ENCODE data around the gene LBR. TPM values are rescaled to one million over a fixed set of nuclear protein-coding genes. Genes with fewer than 3 reads are reported as not detected.
A peak's percentile ranks its signal among the peaks of the same experiment; 100 is the strongest.

Gene LBR
- total and polyA plus RNA-seq, 2 of the 4 experiments (the other 2 are of a cell fraction), result 21.3 to 24.9 TPM

GRCh38 chr1:225451840-225452515 lies 24.1 kb upstream of the LBR start:
- ChIA-PET POLR2A (ENCODE audit: unreplicated experiment) (no interaction called here), CTCF (no interaction called here)
- no peak for TF ChIP-seq CHD1 (IDR thresholded peaks at IDR 0.05; ENCODE audit: low read depth, low read length)
- TF ChIP-seq POLR2A (IDR thresholded peaks at IDR 0.05; ENCODE audit: low read depth, low read length), result no peak
- TF ChIP-seq MAZ (IDR thresholded peaks at IDR 0.05; ENCODE audit: borderline replicate concordance, low read depth, low read length), result no peak
- TF ChIP-seq RCOR1 (IDR thresholded peaks at IDR 0.05; ENCODE audit: insufficient replicate concordance, low read length), result no peak
- TF ChIP-seq MXI1 (IDR thresholded peaks at IDR 0.05; ENCODE audit: borderline replicate concordance, low read depth, low read length), result no peak
- no peak for TF ChIP-seq RAD21 (IDR thresholded peaks at IDR 0.05; ENCODE audit: low read length)
- TF ChIP-seq SMC3 (IDR thresholded peaks at IDR 0.05; ENCODE audit: low read depth, low read length), result no peak
- no peak for TF ChIP-seq RFX5 (IDR thresholded peaks at IDR 0.05; ENCODE audit: low read depth, low read length)
- Histone ChIP-seq H3K4me1 (ENCODE audit: control insufficient read depth, insufficient read depth, low read length) (peaks cover 9% of the 10 kb centered on the region), H2AK5ac (ENCODE audit: low read depth, low read length) (no peak overlapping the region), H2BK5ac (ENCODE audit: low read depth, low read length, poor library complexity, severe bottlenecking) (no peak overlapping the region), H3K36me3 (ENCODE audit: control insufficient read depth, insufficient read depth, low read length) (no peaks in the 10 kb centered on the region), H2BK120ac (ENCODE audit: low read depth, low read length) (no peak overlapping the region), H3K4ac (ENCODE audit: low read depth, low read length) (no peak overlapping the region), H3K4me2 (ENCODE audit: low read depth, low read length) (no peak overlapping the region), H3K56ac (ENCODE audit: extremely low read depth, insufficient read depth, low read length) (no peak overlapping the region), H2AK9ac (replicated peaks; ENCODE audit: low read depth, low read length, poor library complexity) (no peak overlapping the region), H3K18ac (ENCODE audit: low read depth, low read length) (no peak overlapping the region), H3K23ac (ENCODE audit: low read depth, low read length) (no peak overlapping the region), H4K8ac (ENCODE audit: low read depth in 2 of 2, low read length in 2 of 2) (no peak overlapping the region), H2BK20ac (ENCODE audit: low read depth, low read length) (no peak overlapping the region), H2AFZ (replicated peaks; ENCODE audit: low read length, poor library complexity) (peak overlapping the region; percentile 7), H4K91ac (ENCODE audit: insufficient read depth, low read depth, low read length) (no peak overlapping the region), H3K9me3 (ENCODE audit: control insufficient read depth, insufficient read depth, low read length) (no peaks in the 10 kb centered on the region), H3K9ac (ENCODE audit: low read depth, low read length) (no peak overlapping the region), H3K27ac (ENCODE audit: insufficient read depth, low read length) (no peak overlapping the region), H4K5ac (ENCODE audit: low read depth, low read length) (no peak overlapping the region), H2BK15ac (ENCODE audit: low read depth, low read length) (no peak overlapping the region), H3K14ac (replicated peaks; ENCODE audit: low read depth, low read length) (no peak overlapping the region), H3K79me1 (ENCODE audit: low read depth in 1 of 2, low read length in 2 of 2) (no peaks in the 10 kb centered on the region), H3K4me3 (ENCODE audit: insufficient read depth, low read depth, low read length) (no peak overlapping the region), H3K27me3 (ENCODE audit: control insufficient read depth, insufficient read depth, low read length) (no peaks in the 10 kb centered on the region), H3K9me1 (ENCODE audit: insufficient read depth, low read length) (peaks cover 3% of the 10 kb centered on the region; the same call in 1 of the 2 replicates), H4K20me1 (ENCODE audit: insufficient read depth, low read length) (peaks cover 3% of the 10 kb centered on the region; the same call in 1 of the 2 replicates)
- in situ Hi-C loops (cut with MboI; ENCODE audit: low sequenced_read_pairs), result no loop called here
- ATAC-seq (ENCODE audit: low read depth) (no peak), DNase-seq (no peak)
- 87% methylated on average over 14 of the region's 25 CpGs; no CpG with 5 or more reads in 1 of the 2 experiments for WGBS, 2 experiments (ENCODE audit: extremely low coverage in 2 of 2, insufficient read length in 1 of 2)
- dilution Hi-C loops (cut with HindIII; ENCODE audit: low sequenced_read_pairs, unreplicated experiment), result loop anchor here (25.0 kb wide), 1 partner anchor 535 kb away; the partner anchor contains the start of gene SDE2
- intact Hi-C loops (cut with micrococcal nuclease), result no loop called here
- BruUV-seq (replicated peaks), result no TSS peak

Measured in IMR-90 (cell line).